ENCODE results near the gene CT47A1. TPM values are rescaled to one million over a fixed set of nuclear protein-coding genes. Genes with fewer than 3 reads are reported as not detected.

The CT47A1 gene
- total RNA-seq = not detected in 2 replicates

GRCh38 chrX:120985660-120986059 lies at the start of gene CT47A1:
TSS of gene CT47A1 (minus strand) at chrX:120985760. CDS start at chrX:120985529, 231 bp downstream.

DNA sequence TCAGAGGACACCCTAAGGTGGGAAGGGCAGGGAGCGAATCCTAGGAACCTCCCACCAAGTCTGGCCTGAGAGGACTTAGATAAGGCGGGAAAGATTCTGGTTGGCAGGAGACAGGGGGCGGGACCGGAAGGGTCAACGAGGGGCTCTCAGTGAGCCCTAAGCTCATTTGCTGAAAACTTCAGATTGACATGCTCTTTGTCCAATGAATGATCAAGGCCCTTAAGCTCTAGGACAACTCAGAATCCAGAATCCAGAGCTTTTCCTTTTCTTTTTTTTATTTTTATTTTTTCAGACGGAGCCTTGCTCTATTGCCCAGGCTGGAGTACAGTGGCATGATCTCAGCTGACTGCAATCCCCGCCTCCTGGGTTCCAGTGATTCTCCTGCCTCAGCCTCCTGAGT lies 29.1 kb downstream of the CT47A1 start, which contains the start of gene CT47A7:
TSS of gene CT47A7 (minus strand) at position 101 of the 400 bp plus-strand sequence. CDS start 255 bp downstream, outside the sequence.

Other genes with a start within 250 kb of the CT47A1 start
- gene CT47B1, start 109.9 kb downstream of the CT47A1 start, total RNA-seq = not detected in 2 replicates
- gene CT47A11, start 48.6 kb downstream of the CT47A1 start, total RNA-seq = not detected in 2 replicates
- gene CT47A10, start 43.7 kb downstream of the CT47A1 start, total RNA-seq = not detected in 2 replicates
- gene CT47A9, start 38.9 kb downstream of the CT47A1 start, total RNA-seq = not detected in 2 replicates
- gene CT47A8, start 34.0 kb downstream of the CT47A1 start, total RNA-seq = not detected in 2 replicates
- not detected in 2 replicates for gene CT47A7, start 29.2 kb downstream of the CT47A1 start, total RNA-seq
- not detected in 2 replicates for gene CT47A6, start 24.3 kb downstream of the CT47A1 start, total RNA-seq
- not detected in 2 replicates for gene CT47A5, start 19.4 kb downstream of the CT47A1 start, total RNA-seq
- not detected in 2 replicates for gene CT47A4, start 14.6 kb downstream of the CT47A1 start, total RNA-seq
- gene CT47A3, start 9.7 kb downstream of the CT47A1 start, total RNA-seq = not detected in 2 replicates
- gene CT47A2, start 4.8 kb downstream of the CT47A1 start, total RNA-seq = not detected in 2 replicates
- 1.1 and 1.2 TPM in 2 replicates for gene GLUD2, start 61.9 kb upstream of the CT47A1 start, total RNA-seq